BJ (cell line): ENCODE measurements around the gene FAM107B. TPM values are rescaled to one million over a fixed set of nuclear protein-coding genes. Genes with fewer than 3 reads are reported as not detected.

Source experiments
- CTCF ChIA-PET: fragments of 350-600 bp; formaldehyde crosslinking; extraction: SDS; loops from one replicate; lab custom pipeline; 2021; ENCODE audit warnings: antibody characterized with exemption, inconsistent platforms; lab: Yijun Ruan, JAX
- POLR2A ChIA-PET: fragments of 300-600 bp; sonication (Branson Sonifier 250); formaldehyde crosslinking; extraction: SDS; loops from one replicate; lab custom pipeline; 2021; ENCODE audit warnings: antibody characterized with exemption; lab: Charles Lee
- DNase-seq: peaks from one replicate; pipeline ENCODE4 v3.0.0-alpha.2; 2011; ENCODE audit warnings: low read depth
- H3K27me3 ChIP-seq: 2 replicates; pipeline ENCODE4 v1.6.0; 2011; ENCODE audit warnings: low read length; ENCODE audit not compliant: control insufficient read depth, insufficient read depth
- H3K36me3 ChIP-seq: 2 replicates; pipeline ENCODE4 v1.5.1; 2011; ENCODE audit warnings: low read length; ENCODE audit not compliant: control insufficient read depth, insufficient read depth
- H3K4me3 ChIP-seq: 2 replicates; pipeline ENCODE4 v1.5.1; 2011; ENCODE audit warnings: low read depth, mild to moderate bottlenecking, control low read depth, low read length
- polyA plus RNA-seq: library from polyadenylated mRNA; depleted of rRNA; stranded (reverse); fragments of >200 nt; gene quantifications from 2 replicates; pipeline ENCODE4 v1.2.3, GENCODE V29; 2011
- TF ChIP-seq, protein P1 (sequence below): IDR thresholded peaks from 2 replicates; pipeline ENCODE4 v1.5.1; 2011; ENCODE audit warnings: low read depth, mild to moderate bottlenecking, control low read depth, inconsistent platforms, low read length, moderate library complexity; ENCODE audit not compliant: insufficient read depth

Gene FAM107B
- polyA plus RNA-seq, 1 experiment, result 11.3 TPM

DNA sequence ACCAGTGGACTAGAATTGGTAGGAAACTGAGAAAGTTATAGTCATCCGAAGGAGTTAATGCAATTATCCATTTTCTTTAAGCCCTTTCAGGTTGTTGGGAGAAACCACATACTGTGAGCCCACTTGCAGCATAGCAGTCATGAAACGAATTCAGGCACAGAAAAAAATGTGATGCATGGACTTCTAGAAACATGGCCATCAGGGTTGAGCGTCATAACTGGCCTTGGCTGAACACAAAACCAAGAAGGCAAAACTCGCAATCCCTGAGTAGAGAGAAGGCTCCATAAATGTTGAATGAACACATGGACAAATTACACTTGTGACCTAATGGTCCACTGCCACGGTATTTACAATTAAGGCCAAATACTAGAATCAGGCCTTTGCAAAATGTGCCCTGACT lies 121.9 kb downstream of the FAM107B start:
- H3K4me3 ChIP-seq, result no peak overlapping the region
- no peaks in the 10 kb centered on the region for H3K36me3 ChIP-seq
- no peak for DNase-seq
- ChIA-PET POLR2A (interaction anchor here (0.5 kb wide), 1 partner anchor 25 kb away, joined by 15 read pairs; no protein-coding TSS in a partner anchor), CTCF (no interaction called here)
- no peaks in the 10 kb centered on the region for H3K27me3 ChIP-seq
- TF ChIP-seq, protein P1, sequence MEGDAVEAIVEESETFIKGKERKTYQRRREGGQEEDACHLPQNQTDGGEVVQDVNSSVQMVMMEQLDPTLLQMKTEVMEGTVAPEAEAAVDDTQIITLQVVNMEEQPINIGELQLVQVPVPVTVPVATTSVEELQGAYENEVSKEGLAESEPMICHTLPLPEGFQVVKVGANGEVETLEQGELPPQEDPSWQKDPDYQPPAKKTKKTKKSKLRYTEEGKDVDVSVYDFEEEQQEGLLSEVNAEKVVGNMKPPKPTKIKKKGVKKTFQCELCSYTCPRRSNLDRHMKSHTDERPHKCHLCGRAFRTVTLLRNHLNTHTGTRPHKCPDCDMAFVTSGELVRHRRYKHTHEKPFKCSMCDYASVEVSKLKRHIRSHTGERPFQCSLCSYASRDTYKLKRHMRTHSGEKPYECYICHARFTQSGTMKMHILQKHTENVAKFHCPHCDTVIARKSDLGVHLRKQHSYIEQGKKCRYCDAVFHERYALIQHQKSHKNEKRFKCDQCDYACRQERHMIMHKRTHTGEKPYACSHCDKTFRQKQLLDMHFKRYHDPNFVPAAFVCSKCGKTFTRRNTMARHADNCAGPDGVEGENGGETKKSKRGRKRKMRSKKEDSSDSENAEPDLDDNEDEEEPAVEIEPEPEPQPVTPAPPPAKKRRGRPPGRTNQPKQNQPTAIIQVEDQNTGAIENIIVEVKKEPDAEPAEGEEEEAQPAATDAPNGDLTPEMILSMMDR, result no peak

DNA sequence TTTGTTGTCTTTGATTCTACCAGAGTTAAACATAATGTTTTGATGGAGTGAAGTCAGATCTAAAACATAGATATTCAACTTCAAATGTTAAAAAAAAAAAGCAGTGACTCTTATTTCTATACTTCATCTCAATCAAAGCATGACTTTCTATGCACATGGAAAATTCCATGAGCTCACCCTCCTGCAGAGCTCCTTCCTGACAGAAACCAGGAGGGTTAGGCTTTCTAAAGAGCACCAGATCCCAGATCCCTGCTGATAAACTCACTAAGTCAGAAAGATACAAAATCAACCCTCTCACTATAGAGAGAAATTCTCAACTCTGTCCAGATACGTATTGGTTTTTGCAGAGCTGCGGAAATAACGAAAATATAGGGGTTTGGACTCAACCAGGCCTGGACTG lies 122.6 kb downstream of the FAM107B start:
- DNase-seq, result no peak

DNA sequence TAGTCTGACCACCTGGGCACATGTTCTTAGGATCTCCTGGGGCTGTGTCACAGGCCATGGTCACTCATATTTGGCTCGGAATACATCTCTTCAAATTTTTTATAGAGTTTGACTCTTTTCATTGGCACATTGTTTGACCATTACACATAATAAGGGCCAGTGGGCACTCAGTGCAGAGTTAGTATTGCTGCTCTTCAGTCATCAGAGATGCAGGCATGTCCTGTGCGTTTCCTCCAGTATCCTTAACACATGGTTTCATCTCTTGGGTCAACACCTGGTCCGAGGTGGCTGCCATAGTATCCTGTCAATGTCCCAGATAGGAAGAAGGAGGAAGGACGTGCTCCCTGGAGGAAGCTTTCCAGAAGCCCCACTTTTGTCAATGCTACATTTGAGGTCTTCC lies 125.0 kb downstream of the FAM107B start:
- DNase-seq, result no peak
- Histone ChIP-seq H3K4me3 (no peak overlapping the region), H3K27me3 (0 out of 2 replicates have a peak, but pooled peaks cover 3% of the 10 kb centered on the region), H3K36me3 (no peaks in the 10 kb centered on the region)
- ChIA-PET POLR2A (no interaction called here), CTCF (interaction anchor here (0.7 kb wide), 2 partner anchors 16 to 112 kb away, joined by 3 to 5 read pairs; no protein-coding TSS in a partner anchor)
- TF ChIP-seq, protein P1, result no peak

More for the DNA sequence above, 122.6 kb downstream of the FAM107B start:
- Histone ChIP-seq H3K4me3 (no peak overlapping the region), H3K27me3 (no peaks in the 10 kb centered on the region), H3K36me3 (no peaks in the 10 kb centered on the region)
- ChIA-PET POLR2A (no interaction called here), CTCF (no interaction called here)
- TF ChIP-seq, protein P1, result no peak

DNA sequence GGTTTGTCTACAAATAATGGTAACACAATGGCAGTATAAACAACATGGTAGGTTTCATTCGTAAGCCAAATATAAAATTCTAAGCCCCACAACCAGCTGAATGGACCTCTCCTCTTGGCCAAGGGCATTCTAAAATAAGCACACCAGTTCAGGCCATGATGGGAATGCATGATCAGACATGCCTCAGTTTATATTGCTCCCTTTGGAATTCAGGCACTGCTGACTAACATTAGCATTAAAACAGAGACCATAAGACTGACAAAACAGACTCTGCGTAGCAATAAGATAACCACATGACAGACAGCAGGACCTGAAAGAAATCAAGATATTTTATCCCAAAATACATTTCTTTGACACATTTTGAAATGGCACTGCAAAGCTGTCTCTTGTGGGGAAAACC lies 125.8 kb downstream of the FAM107B start:
- H3K4me3 ChIP-seq, result no peak overlapping the region
- CTCF ChIA-PET, result no interaction called here
- H3K36me3 ChIP-seq, result no peaks in the 10 kb centered on the region
- TF ChIP-seq, protein P1, result no peak
- POLR2A ChIA-PET, result no interaction called here
- no peak for DNase-seq
- H3K27me3 ChIP-seq, result 0 out of 2 replicates have a peak, but pooled peaks cover 3% of the 10 kb centered on the region

DNA sequence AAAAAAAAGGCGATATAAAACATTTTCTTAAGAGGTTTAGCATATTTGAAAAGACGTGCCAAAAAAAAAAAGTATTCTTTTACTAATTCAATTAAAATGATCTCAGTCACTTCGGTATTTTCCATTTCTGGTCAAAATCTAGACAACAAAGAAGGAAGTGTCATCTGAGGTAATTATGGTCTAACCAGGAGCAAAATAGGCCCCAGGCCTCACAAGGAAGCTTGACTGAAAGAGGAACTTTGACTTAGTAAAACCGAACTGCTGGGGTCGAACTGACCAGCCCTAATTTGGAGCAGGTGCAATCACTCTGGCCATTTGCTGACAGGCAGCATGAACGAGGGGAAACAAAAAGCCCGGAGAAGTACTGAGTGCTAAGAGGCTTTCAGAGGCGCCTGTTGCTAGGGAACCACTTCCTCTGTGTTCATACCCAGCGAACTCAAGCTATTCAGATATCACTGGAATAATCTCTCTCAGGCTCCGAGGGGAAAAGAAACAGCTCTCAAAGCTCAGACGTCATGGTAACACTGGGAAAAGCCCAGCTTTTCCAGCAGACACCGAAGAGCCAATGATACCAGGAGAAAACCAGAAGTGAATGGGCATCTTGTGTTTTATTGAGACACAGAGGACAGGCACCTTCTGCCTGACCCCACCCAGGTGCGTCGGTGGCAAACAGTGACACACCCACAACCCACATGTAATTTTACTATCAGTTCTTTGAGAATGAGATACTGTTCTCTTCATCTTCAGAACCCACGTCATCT lies 126.5 kb downstream of the FAM107B start:
- Histone ChIP-seq H3K4me3 (no peak overlapping the region), H3K36me3 (no peaks in the 10 kb centered on the region), H3K27me3 (0 out of 2 replicates have a peak, but pooled peaks cover 3% of the 10 kb centered on the region)
- ChIA-PET POLR2A (no interaction called here), CTCF (no interaction called here)
- TF ChIP-seq, protein P1, result no peak
- DNase-seq, result no peak
